ENCODE measurements around the gene CNNM4.

- TF ChIP-seq CTCF (conservative IDR thresholded peaks at IDR 0.05 in 1 of 2, IDR thresholded peaks at IDR 0.05 in 1 of 2; ENCODE audit: extremely low read depth in 1 of 2, insufficient read depth in 1 of 2, low read depth in 1 of 2, low read length in 2 of 2) (no peak), EZH2 (IDR thresholded peaks at IDR 0.05; ENCODE audit: borderline replicate concordance, low read length) (no peak)
These were observed 58.6 kb downstream of the CNNM4 start for GRCh38 chr2:96819128-96819875.

All from mammary epithelial cell (primary cell).